Measurements from ENCODE around the gene ARMC3.
"Not testable (repeated sequence)": the region's sequence is repeated elsewhere in the genome, so short reads cannot be mapped to it uniquely, and the experiment has no call there.

ARMC3 gene

DNA sequence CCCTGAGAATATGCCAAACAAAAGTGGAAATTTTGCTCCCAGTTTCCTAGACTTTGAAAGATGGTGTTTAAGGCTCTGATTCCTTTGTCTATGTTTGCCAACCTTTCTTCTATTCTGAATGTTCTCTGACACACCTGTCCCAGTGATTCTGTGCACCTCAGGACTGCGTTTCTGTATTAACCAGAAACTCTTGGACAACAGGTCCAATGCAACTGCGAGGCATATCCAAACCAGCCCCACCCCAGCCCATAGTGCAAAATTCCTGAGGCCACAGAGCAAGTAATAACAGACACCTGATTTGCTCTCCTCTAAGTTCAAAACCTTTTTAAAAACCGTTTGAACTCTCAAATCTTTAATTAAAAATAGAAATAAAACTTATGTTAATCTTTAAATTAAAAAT is 130.5 kb downstream of the ARMC3 start:
- DNase-seq (ENCODE audit: low spot score) = no peak
- in situ Hi-C loops (cut with MboI; ENCODE audit: low pct_unique_long_range_greater_than_20kb, low sequenced_read_pairs, unreplicated experiment) = no loop called here
- TF ChIP-seq, protein P1, sequence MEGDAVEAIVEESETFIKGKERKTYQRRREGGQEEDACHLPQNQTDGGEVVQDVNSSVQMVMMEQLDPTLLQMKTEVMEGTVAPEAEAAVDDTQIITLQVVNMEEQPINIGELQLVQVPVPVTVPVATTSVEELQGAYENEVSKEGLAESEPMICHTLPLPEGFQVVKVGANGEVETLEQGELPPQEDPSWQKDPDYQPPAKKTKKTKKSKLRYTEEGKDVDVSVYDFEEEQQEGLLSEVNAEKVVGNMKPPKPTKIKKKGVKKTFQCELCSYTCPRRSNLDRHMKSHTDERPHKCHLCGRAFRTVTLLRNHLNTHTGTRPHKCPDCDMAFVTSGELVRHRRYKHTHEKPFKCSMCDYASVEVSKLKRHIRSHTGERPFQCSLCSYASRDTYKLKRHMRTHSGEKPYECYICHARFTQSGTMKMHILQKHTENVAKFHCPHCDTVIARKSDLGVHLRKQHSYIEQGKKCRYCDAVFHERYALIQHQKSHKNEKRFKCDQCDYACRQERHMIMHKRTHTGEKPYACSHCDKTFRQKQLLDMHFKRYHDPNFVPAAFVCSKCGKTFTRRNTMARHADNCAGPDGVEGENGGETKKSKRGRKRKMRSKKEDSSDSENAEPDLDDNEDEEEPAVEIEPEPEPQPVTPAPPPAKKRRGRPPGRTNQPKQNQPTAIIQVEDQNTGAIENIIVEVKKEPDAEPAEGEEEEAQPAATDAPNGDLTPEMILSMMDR (IDR thresholded peaks at IDR 0.05; ENCODE audit: extremely low read depth, insufficient read depth, missing control alignments) = no peak

DNA sequence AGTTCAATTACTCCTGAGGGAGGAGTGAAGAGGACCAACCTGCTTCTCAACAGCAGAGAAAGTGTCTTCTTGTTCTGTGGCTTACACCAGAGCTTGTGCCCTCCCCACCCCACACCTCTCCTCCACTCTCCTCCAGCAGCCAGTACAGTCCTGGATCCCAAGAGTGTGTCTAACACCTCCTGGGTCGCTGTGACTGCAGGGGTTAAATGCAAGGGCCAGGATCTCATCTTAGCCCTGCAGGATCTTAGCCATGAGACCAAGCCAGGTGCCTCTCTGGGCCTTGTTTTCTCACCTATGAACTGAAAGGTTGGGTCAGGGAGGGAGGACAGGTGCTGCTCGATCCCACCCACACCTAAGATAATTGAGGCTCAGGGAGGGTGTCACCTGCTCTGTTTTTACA is 133.1 kb downstream of the ARMC3 start:
- in situ Hi-C loops (cut with MboI; ENCODE audit: low pct_unique_long_range_greater_than_20kb, low sequenced_read_pairs, unreplicated experiment) = no loop called here
- no peak for DNase-seq (ENCODE audit: low spot score)
- TF ChIP-seq, protein P1 (IDR thresholded peaks at IDR 0.05; ENCODE audit: extremely low read depth, insufficient read depth, missing control alignments) = no peak

DNA sequence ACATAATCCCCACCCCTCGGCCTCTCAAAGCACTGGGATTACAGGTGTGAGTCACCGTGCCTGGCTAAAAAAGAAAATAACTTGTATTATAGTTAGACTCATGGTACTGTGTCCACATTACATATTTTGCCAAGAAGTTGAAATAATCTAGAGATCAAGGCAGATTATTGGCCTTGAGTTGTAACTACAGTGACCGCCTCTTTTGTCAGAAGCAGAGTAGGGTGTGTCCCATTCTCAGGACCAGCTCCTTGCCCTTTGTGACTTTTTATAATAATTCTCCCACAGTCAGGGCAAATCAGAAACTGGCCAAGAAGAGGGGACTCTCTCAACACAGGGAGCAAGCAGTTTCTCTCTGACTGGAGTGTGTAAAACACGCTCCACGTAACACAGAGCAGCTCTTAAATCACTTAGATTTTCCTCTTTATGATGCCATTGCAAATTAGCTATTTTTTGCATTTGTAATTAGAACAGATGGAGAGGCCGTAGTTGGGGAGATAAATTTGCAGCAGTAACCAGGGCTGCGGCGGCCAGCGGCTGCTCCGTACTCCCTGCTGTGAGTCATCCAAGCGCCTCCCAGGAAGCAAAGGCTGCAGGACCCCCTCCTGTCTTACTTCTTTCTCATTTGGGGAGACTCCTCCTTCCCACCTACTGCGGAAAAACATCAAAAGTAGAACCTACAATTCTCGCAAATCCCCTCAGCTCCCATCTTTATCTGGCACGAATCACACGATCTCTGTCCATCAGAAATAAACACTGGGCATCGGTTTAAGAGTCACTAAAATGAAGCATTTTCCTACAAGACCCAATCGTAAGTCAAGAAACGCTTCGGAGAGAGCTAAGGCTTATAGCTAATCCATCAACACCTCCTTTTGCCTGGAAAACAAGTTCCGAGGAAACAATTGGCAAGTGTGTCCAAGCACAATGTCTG is 135.5 kb downstream of the ARMC3 start:
- no peak for DNase-seq (ENCODE audit: low spot score)
- in situ Hi-C loops (cut with MboI; ENCODE audit: low pct_unique_long_range_greater_than_20kb, low sequenced_read_pairs, unreplicated experiment) = no loop called here

DNA sequence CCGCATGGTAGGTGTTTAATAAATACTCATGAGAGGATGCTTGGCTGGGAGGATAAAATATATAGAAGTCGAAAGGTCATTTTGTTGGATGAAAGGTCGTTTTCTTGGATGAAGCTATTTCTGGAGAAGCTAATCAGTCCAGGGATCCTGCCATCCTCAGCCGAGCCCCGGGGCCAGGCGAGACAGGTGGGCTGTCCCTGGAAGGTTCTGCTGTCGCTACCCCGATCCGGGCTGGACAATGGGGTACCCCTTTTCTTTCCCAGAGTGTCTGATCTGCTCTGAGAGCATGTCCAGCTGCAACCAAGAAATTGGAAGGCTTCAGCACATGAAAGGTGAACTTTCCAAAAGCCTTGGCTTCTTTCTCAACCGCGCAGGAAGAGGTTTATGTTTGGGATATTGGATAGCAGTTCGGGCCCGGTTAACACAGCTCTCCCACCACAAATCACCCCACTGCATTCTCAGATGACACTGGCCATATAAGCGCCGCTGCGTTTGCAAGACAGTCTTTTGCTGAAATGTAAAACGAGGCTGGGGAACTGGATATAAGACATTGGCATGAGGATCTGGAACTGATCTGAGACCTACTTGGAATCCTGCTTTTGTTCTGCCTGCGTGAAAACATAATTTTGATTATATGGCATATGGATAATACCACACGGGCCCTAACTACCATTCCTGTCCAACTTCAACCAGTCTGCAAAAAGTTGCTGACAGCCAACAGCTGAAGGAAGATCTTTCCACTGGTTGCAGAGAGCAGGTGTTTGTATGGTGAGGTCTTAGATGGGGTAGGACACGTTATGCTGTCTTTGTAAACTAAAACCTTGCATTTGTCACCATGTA is 136.3 kb downstream of the ARMC3 start:
- in situ Hi-C loops (cut with MboI; ENCODE audit: low pct_unique_long_range_greater_than_20kb, low sequenced_read_pairs, unreplicated experiment) = no loop called here
- no peak for DNase-seq (ENCODE audit: low spot score)
- TF ChIP-seq, protein P1 (IDR thresholded peaks at IDR 0.05; ENCODE audit: extremely low read depth, insufficient read depth, missing control alignments) = no peak

More for the DNA sequence above, 135.5 kb downstream of the ARMC3 start:
- TF ChIP-seq, protein P1 (IDR thresholded peaks at IDR 0.05; ENCODE audit: extremely low read depth, insufficient read depth, missing control alignments) = no peak

DNA sequence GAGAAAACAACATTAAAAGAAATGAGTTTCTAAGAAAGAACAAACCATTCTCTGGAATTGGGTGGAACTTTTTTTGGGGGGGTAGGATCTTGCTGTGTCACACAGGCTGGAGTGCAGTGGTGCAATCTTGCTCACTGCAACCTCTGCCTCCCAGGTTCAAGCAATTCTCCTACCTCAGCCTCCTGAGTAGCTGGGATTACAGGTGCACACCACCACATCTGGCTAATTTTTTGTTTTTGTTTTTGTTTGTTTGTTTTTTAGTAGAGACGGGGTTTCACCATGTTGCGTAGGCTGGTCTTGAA is 136.9 kb downstream of the ARMC3 start:
- in situ Hi-C loops (cut with MboI; ENCODE audit: low pct_unique_long_range_greater_than_20kb, low sequenced_read_pairs, unreplicated experiment); DNase-seq (ENCODE audit: low spot score): not testable (repeated sequence)

DNA sequence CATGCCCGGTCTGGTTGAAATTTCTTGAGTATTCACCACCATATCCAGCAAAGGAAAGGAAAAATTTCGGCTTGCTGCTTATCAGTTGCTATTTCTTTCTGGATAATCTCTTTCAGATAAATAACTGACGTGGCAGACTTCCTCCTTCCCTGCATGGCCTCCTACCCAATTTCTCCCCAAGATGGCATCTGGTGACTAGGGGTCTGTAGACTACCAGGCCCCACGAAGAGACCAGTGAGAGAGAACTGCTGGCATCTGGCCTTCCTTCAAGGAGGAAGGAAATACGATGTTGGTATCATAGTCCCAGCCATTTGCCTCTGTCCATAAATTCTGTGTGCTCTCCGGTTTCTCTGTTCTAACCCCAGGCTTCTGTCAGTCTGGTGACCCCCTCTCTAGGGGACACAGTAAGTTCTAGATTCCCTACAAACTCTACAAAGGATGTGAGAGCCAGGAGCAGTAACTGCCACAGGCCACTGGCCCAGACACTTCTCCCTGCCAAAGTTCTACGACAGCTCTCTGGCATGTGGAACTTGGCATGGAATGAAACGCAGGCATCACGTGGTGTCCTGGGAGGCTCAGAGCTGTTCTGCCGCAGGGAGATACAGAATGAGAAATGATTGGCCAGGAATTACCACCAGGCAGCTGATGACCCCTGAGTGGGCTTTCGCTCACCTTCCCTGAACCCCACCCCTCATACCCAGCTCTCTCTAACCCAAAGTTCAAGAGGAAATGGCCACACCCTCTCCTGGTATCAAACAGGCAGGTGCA is 137.5 kb downstream of the ARMC3 start:
- no peak for DNase-seq (ENCODE audit: low spot score)
- in situ Hi-C loops (cut with MboI; ENCODE audit: low pct_unique_long_range_greater_than_20kb, low sequenced_read_pairs, unreplicated experiment) = no loop called here
- TF ChIP-seq, protein P1 (IDR thresholded peaks at IDR 0.05; ENCODE audit: extremely low read depth, insufficient read depth, missing control alignments) = no peak
